Stomach smooth muscle (tissue), 2 donors: ENCODE measurements around the gene VSIR.

Source experiments
- H3K27ac ChIP-seq: one replicate; pipeline ENCODE4 v1.7.0; 2013; ENCODE audit warnings: mild to moderate bottlenecking, low read length, inconsistent platforms
- H3K27me3 ChIP-seq, 2 donors: one replicate each; pipeline ENCODE4 v1.7.0; 2013; ENCODE audit warnings: low read length in 2 of 2; ENCODE audit not compliant: insufficient read depth in 2 of 2, control insufficient read depth in 1 of 2
- H3K36me3 ChIP-seq, 2 donors: one replicate each; pipeline ENCODE4 v1.7.0; 2013; ENCODE audit warnings: low read length in 2 of 2; ENCODE audit not compliant: control insufficient read depth in 2 of 2, insufficient read depth in 2 of 2
- H3K4me1 ChIP-seq: one replicate; pipeline ENCODE4 v1.7.0; 2013; ENCODE audit warnings: low read length; ENCODE audit not compliant: control insufficient read depth, insufficient read depth
- H3K4me3 ChIP-seq, 2 donors: one replicate each; pipeline ENCODE4 v1.7.0; 2013; ENCODE audit warnings: low read length in 2 of 2
- H3K9ac ChIP-seq, 2 donors: one replicate each; pipeline ENCODE4 v1.7.0; 2013; ENCODE audit warnings: low read length in 2 of 2, mild to moderate bottlenecking in 1 of 2
- H3K9me3 ChIP-seq, 2 donors: one replicate each; pipeline ENCODE4 v1.7.0; 2013; ENCODE audit warnings: low read length in 2 of 2; ENCODE audit not compliant: control insufficient read depth in 2 of 2
- donor health status: healthy.
- donor health status: Pancreatic carcinoma.

Gene VSIR

GRCh38 chr10:71770255-71770654 is 3.1 kb downstream of the VSIR start:
- Histone ChIP-seq H3K36me3 (no peaks in the 10 kb centered on the region), H3K9ac (no peak overlapping the region), H3K4me3 (peak overlapping the region in 1 of 2 donors; percentile 93), H3K4me1 (peaks cover 78% of the 10 kb centered on the region), H3K9me3 (no peaks in the 10 kb centered on the region), H3K27me3 (no peaks in the 10 kb centered on the region), H3K27ac (peak overlapping the region; percentile 88)

- no peaks in the 10 kb centered on the region for H3K27me3 ChIP-seq
- H3K36me3 ChIP-seq, result no peaks in the 10 kb centered on the region
- peaks cover 84% of the 10 kb centered on the region for H3K4me1 ChIP-seq
- H3K4me3 ChIP-seq, result peak overlapping the region in 1 of 2 donors; percentile 93
- H3K9ac ChIP-seq, result no peak overlapping the region
- H3K27ac ChIP-seq, result peak overlapping the region; percentile 88
- no peaks in the 10 kb centered on the region for H3K9me3 ChIP-seq
These were observed 4.0 kb downstream of the VSIR start for GRCh38 chr10:71769279-71769823.

- H3K9ac ChIP-seq, result peak overlapping the region in 1 of 2 donors; percentile 17
- H3K4me3 ChIP-seq, result peak overlapping the region in 1 of 2 donors; percentile 29
- peaks cover 82% of the 10 kb centered on the region for H3K4me1 ChIP-seq
These were observed 5.8 kb downstream of the VSIR start for GRCh38 chr10:71767420-71768035.

GRCh38 chr10:71766717-71767419 is 6.5 kb downstream of the VSIR start:
- Histone ChIP-seq H3K36me3 (peaks cover 3 to 4% of the 10 kb centered on the region in 2 donors), H3K9ac (peak overlapping the region in 1 of 2 donors; percentile 17), H3K9me3 (no peaks in the 10 kb centered on the region), H3K27me3 (no peaks in the 10 kb centered on the region), H3K4me3 (peak overlapping the region in 1 of 2 donors; percentile 29), H3K4me1 (peaks cover 82% of the 10 kb centered on the region), H3K27ac (peak overlapping the region; percentile 64)

More at GRCh38 chr10:71767420-71768035, 5.8 kb downstream of the VSIR start:
- H3K27me3 ChIP-seq, result no peaks in the 10 kb centered on the region
- H3K9me3 ChIP-seq, result no peaks in the 10 kb centered on the region
- peaks cover 2 to 3% of the 10 kb centered on the region in 2 donors for H3K36me3 ChIP-seq
- H3K27ac ChIP-seq, result peak overlapping the region; percentile 64

- Histone ChIP-seq H3K27me3 (no peaks in the 10 kb centered on the region), H3K4me1 (peaks cover 79% of the 10 kb centered on the region), H3K36me3 (peaks cover 8% of the 10 kb centered on the region in 2 donors), H3K9ac (no peak overlapping the region), H3K4me3 (no peak overlapping the region), H3K9me3 (no peaks in the 10 kb centered on the region), H3K27ac (peak overlapping the region; percentile 64)
These were observed 7.2 kb downstream of the VSIR start for GRCh38 chr10:71765906-71766716.

- Histone ChIP-seq H3K4me1 (peaks cover 72% of the 10 kb centered on the region), H3K27ac (peak overlapping the region; percentile 53), H3K9me3 (no peaks in the 10 kb centered on the region), H3K36me3 (peaks cover 13 to 14% of the 10 kb centered on the region in 2 donors), H3K4me3 (peak overlapping the region in 1 of 2 donors; percentile 29), H3K27me3 (no peaks in the 10 kb centered on the region), H3K9ac (no peak overlapping the region)
These were observed 8.0 kb downstream of the VSIR start for GRCh38 chr10:71765176-71765904.

- H3K36me3 ChIP-seq, result peaks cover 17% of the 10 kb centered on the region in 2 donors
- no peaks in the 10 kb centered on the region for H3K9me3 ChIP-seq
- H3K9ac ChIP-seq, result no peak overlapping the region
- H3K4me1 ChIP-seq, result peaks cover 57% of the 10 kb centered on the region
- no peaks in the 10 kb centered on the region for H3K27me3 ChIP-seq
- H3K27ac ChIP-seq, result peak overlapping the region; percentile 18
- H3K4me3 ChIP-seq, result no peak overlapping the region
These were observed 9.8 kb downstream of the VSIR start for GRCh38 chr10:71763352-71764127.

GRCh38 chr10:71762324-71762723 is 11.0 kb downstream of the VSIR start:
- H3K9me3 ChIP-seq, result no peaks in the 10 kb centered on the region
- peaks cover 25 to 26% of the 10 kb centered on the region in 2 donors for H3K36me3 ChIP-seq
- no peaks in the 10 kb centered on the region for H3K27me3 ChIP-seq
- H3K27ac ChIP-seq, result no peak overlapping the region
- no peak overlapping the region for H3K9ac ChIP-seq
- H3K4me3 ChIP-seq, result no peak overlapping the region
- peaks cover 48% of the 10 kb centered on the region for H3K4me1 ChIP-seq

- no peak overlapping the region for H3K27ac ChIP-seq
- H3K4me3 ChIP-seq, result no peak overlapping the region
- H3K36me3 ChIP-seq, result peaks cover 25 to 26% of the 10 kb centered on the region in 2 donors
- H3K4me1 ChIP-seq, result peaks cover 41% of the 10 kb centered on the region
- no peaks in the 10 kb centered on the region for H3K27me3 ChIP-seq
- no peak overlapping the region for H3K9ac ChIP-seq
- no peaks in the 10 kb centered on the region for H3K9me3 ChIP-seq
These were observed 11.7 kb downstream of the VSIR start for GRCh38 chr10:71761541-71762113.
